Measurements from ENCODE around the gene CELSR3. TPM values are rescaled to one million over a fixed set of nuclear protein-coding genes. Genes with fewer than 3 reads are reported as not detected.
A peak's percentile ranks its signal among the peaks of the same experiment; 100 is the strongest.

CELSR3 gene
- polyA plus RNA-seq, 1 experiment = 0.55 TPM

GRCh38 chr3:48663489-48664312, 1.0 kb upstream of the CELSR3 start:
- DNase-seq (ENCODE audit: low read depth, low spot score) = peak; percentile 98
- Histone ChIP-seq H3K27me3 (ENCODE audit: control insufficient read depth, insufficient read depth, low read length) (peaks cover 9% of the 10 kb centered on the region), H3K9me3 (ENCODE audit: control insufficient read depth, insufficient read depth, low read length) (peaks cover 11% of the 10 kb centered on the region; the same call in 1 of the 2 replicates), H3K4me3 (ENCODE audit: low read depth, low read length) (peak overlapping the region; percentile 66), H3K27ac (ENCODE audit: low read depth, low read length) (peak overlapping the region; percentile 98)
- TF ChIP-seq CTCF (IDR thresholded peaks at IDR 0.05; ENCODE audit: low read depth, low read length) = peak; percentile 74
- POLR2A ChIA-PET = interaction anchor here (0.6 to 2.4 kb wide), 13 partner anchors 10 to 103 kb away, joined by 3 to 12 read pairs (median 4); partner anchors contain the start of genes IP6K2, NCKIPSD and SLC26A6
- CTCF ChIA-PET = interaction anchor here (0.6 to 3.6 kb wide), 9 partner anchors 17 to 228 kb away, joined by 3 to 13 read pairs (median 4); partner anchors contain the start of gene SLC26A6

- H3K27ac ChIP-seq (ENCODE audit: low read depth, low read length) = no peak overlapping the region
- ChIA-PET CTCF (interaction anchor here (0.6 to 3.6 kb wide), 6 partner anchors 22 to 226 kb away, joined by 3 to 13 read pairs (median 6); partner anchors contain the start of gene SLC26A6), POLR2A (interaction anchor here (0.6 to 2.4 kb wide), 8 partner anchors 9 to 509 kb away, joined by 3 to 12 read pairs (median 4); partner anchors contain the start of genes IP6K2, KLHDC8B and SLC26A6)
- peaks cover 11% of the 10 kb centered on the region for H3K27me3 ChIP-seq (ENCODE audit: control insufficient read depth, insufficient read depth, low read length)
- no peak for DNase-seq (ENCODE audit: low read depth, low spot score)
- H3K9me3 ChIP-seq (ENCODE audit: control insufficient read depth, insufficient read depth, low read length) = peaks cover 11% of the 10 kb centered on the region; the same call in 1 of the 2 replicates
- no peak for TF ChIP-seq CTCF (IDR thresholded peaks at IDR 0.05; ENCODE audit: low read depth, low read length)
- peak overlapping the region; percentile 66 for H3K4me3 ChIP-seq (ENCODE audit: low read depth, low read length)
Measured at GRCh38 chr3:48662145-48662752, 437 bp downstream of the CELSR3 start.

- DNase-seq (ENCODE audit: low read depth, low spot score) = no peak
- Histone ChIP-seq H3K4me3 (ENCODE audit: low read depth, low read length) (peak overlapping the region; percentile 61), H3K9me3 (ENCODE audit: control insufficient read depth, insufficient read depth, low read length) (peaks cover 18% of the 10 kb centered on the region; the same call in 1 of the 2 replicates), H3K27me3 (ENCODE audit: control insufficient read depth, insufficient read depth, low read length) (peaks cover 11% of the 10 kb centered on the region), H3K27ac (ENCODE audit: low read depth, low read length) (no peak overlapping the region)
- ChIA-PET CTCF (interaction anchor here (1.3 to 3.6 kb wide), 3 partner anchors 22 to 78 kb away, joined by 5 to 13 read pairs (median 10); partner anchors contain the start of gene SLC26A6), POLR2A (interaction anchor here (0.6 to 2.4 kb wide), 4 partner anchors 26 to 63 kb away, joined by 3 to 12 read pairs (median 3); partner anchors contain the start of gene SLC26A6)
- TF ChIP-seq CTCF (IDR thresholded peaks at IDR 0.05; ENCODE audit: low read depth, low read length) = no peak
Measured at GRCh38 chr3:48661501-48662144, 1.1 kb downstream of the CELSR3 start.

GRCh38 chr3:48660800-48661400, 1.8 kb downstream of the CELSR3 start:
- no peak for DNase-seq (ENCODE audit: low read depth, low spot score)
- Histone ChIP-seq H3K27me3 (ENCODE audit: control insufficient read depth, insufficient read depth, low read length) (peaks cover 11% of the 10 kb centered on the region), H3K27ac (ENCODE audit: low read depth, low read length) (no peak overlapping the region), H3K4me3 (ENCODE audit: low read depth, low read length) (peak overlapping the region; percentile 61; the same call in 1 of the 2 replicates), H3K9me3 (ENCODE audit: control insufficient read depth, insufficient read depth, low read length) (peaks cover 19% of the 10 kb centered on the region; the same call in 1 of the 2 replicates)
- POLR2A ChIA-PET = interaction anchor here (0.6 to 2.4 kb wide), 3 partner anchors 26 to 63 kb away, joined by 3 to 12 read pairs (median 3); partner anchors contain the start of gene SLC26A6
- no peak for TF ChIP-seq CTCF (IDR thresholded peaks at IDR 0.05; ENCODE audit: low read depth, low read length)
- CTCF ChIA-PET = no interaction called here
